ENCODE results near the gene SYNDIG1. TPM values are rescaled to one million over a fixed set of nuclear protein-coding genes. Genes with fewer than 3 reads are reported as not detected.

Gene SYNDIG1
- 0.17 TPM in 1 of 2 replicates, not detected in the other for total RNA-seq

DNA sequence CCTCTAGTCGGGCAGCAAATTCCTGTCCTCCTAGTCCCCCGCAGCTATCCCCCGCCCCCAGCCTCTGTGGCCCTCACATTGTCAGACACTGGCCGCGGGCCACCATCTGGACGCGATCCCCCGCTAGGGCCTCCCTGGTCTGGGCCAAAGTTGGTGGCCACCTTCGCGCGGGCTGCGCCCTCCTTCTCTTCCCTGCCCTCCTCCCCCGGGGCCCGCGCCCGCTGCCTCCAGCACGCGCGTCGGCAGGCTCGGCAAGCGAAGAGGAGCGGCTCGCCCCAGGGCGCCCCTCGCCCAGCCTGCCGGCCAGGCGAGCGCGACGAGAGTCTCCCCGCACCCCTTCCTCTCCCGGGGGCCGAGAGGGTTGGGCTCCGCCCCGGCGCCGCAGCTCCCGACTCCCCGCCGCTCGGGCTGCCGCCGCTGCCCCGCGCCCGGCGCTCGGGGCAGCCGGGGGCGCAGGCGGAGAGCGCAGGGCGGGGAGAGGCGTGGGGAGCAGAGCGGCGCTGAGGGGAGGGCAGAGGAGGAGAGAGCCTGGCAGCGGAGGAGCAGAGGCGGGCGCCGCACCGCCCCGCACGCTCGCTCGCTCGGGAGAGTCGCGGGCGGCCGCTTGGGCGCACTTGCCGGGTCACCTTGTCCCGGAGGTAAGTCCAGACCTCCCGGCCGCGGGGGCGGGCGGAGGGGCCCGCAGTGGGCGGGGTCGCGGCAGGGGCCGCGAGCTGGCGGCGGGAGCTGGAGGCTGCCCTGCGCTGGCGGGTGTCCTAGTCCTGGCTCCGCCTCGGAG, at the start of gene SYNDIG1:
Gene SYNDIG1 (plus strand): TSS at position 514 of the 778 bp plus-strand sequence. CDS start 73,469 bp downstream, outside the sequence.

Measured in smooth muscle cell of trachea (primary cell).